GM12873 (cell line): ENCODE measurements around the gene ADAM8.

Experiments used
- TF ChIP-seq, protein P1 (sequence below): IDR thresholded peaks from 2 replicates; pipeline ENCODE4 v1.5.1; 2012; ENCODE audit warnings: low read depth, mild to moderate bottlenecking, moderate library complexity, low read length, control low read depth; ENCODE audit not compliant: insufficient read depth; ENCODE audit errors: missing control alignments

The ADAM8 gene

DNA sequence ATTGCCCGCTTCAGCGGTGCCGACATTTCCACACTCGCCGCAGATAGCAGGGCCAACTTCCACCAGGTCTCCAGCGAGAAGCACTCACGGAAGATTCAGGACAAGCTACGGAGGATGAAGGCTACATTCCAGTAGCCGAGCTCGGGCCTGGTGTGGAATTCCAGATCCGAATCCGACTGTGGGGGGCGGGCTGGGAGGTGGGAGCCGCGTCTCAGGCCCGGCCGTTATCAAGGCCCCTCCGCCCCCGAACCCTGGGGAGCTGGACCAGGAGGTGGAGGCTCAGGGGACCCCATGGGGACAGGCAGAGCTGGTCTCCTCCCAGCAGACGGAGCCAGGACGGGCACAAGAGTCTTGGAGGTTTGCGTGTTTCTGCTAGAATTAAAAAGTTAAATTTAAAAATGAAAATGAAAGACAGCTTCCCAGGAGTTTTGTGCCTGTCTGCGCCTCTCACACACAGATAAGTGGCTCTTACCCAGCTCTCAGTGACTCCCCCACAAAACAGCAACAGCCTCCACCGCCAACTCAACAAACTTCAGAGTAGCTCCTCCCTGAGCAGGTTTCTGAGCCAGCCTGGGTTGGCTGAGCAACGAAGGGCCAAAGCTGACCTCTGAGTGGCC lies 51.8 kb downstream of the ADAM8 start:
- TF ChIP-seq, protein P1, sequence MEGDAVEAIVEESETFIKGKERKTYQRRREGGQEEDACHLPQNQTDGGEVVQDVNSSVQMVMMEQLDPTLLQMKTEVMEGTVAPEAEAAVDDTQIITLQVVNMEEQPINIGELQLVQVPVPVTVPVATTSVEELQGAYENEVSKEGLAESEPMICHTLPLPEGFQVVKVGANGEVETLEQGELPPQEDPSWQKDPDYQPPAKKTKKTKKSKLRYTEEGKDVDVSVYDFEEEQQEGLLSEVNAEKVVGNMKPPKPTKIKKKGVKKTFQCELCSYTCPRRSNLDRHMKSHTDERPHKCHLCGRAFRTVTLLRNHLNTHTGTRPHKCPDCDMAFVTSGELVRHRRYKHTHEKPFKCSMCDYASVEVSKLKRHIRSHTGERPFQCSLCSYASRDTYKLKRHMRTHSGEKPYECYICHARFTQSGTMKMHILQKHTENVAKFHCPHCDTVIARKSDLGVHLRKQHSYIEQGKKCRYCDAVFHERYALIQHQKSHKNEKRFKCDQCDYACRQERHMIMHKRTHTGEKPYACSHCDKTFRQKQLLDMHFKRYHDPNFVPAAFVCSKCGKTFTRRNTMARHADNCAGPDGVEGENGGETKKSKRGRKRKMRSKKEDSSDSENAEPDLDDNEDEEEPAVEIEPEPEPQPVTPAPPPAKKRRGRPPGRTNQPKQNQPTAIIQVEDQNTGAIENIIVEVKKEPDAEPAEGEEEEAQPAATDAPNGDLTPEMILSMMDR: no peak

DNA sequence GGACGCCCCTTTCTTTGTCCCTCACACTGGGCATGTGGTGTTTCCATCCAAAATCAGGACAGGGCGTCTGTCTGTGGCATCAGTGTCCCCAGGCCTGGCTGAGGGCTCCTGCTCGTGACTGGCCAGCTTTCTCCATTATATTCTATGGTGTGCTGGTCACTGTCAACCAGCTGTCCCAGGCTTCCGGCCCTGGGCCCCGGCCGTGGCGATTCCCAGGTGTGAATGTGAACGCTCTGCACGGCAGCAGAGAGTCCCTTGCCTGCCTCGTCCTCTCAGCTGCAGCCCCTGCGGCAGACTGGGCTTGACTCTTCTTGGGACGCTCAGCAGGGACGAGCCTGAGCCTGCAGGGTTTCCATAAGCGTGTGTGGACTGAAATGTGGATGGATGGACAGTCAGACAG lies 52.6 kb downstream of the ADAM8 start:
- TF ChIP-seq, protein P1: no peak

DNA sequence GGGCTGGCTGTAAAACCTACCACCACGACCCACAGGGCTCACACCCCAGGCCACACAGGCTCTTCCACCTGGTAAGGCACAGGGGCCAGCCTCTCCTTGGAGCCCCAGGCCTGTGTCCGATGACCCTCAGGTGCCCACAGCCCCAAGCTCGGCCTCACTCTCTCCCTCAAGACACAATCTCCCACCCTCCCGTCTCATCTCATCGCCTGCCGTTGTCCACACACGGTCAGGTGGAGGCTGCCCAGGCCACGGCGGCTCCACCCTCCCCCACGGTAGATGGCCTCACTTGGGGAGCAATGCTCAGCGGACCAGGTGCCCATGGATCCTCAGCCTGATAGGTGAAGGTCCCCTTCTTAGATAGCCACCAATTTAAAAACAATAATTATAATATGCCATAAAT lies 55.3 kb downstream of the ADAM8 start:
- TF ChIP-seq, protein P1: no peak

DNA sequence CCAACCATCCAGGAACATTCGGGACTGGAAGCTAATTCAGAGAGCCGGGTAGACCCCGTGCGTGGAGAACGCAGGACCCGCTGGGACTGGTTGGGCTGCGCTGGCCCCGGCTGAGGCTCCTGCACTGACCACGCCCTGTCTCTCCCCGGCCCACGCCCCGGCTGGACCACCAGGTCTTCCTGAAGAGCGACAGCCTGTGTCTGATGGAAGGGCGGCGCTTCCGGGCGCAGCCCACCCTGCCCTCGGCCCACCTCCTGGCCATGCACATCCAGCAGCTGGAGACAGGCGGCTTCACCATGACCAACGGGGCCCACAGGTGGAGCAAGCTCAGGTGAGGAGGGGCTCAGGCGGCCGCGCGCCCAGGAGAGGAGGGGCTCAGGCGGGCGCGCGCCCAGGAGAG lies 56.9 kb downstream of the ADAM8 start:
- TF ChIP-seq, protein P1: no peak

DNA sequence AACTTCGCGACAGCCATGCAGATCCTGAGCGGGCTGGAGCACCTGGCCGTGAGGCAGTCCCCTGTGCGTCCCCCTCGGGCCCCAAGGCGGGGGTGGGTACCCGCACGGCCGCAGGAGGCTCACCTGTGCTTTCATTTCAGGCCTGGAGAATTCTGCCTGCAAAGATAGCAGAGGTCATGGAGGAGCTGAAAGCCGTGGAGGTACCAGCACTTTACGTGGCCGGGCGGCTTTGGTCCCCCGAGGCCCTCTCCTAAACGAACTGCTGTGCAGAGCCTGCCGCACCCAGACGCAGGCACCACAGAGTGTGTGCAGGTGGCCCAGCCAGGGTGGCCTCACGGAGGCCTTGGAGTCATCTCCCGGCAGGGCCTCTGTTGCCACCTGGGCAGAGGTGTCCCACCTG lies 57.8 kb downstream of the ADAM8 start:
- TF ChIP-seq, protein P1: no peak

DNA sequence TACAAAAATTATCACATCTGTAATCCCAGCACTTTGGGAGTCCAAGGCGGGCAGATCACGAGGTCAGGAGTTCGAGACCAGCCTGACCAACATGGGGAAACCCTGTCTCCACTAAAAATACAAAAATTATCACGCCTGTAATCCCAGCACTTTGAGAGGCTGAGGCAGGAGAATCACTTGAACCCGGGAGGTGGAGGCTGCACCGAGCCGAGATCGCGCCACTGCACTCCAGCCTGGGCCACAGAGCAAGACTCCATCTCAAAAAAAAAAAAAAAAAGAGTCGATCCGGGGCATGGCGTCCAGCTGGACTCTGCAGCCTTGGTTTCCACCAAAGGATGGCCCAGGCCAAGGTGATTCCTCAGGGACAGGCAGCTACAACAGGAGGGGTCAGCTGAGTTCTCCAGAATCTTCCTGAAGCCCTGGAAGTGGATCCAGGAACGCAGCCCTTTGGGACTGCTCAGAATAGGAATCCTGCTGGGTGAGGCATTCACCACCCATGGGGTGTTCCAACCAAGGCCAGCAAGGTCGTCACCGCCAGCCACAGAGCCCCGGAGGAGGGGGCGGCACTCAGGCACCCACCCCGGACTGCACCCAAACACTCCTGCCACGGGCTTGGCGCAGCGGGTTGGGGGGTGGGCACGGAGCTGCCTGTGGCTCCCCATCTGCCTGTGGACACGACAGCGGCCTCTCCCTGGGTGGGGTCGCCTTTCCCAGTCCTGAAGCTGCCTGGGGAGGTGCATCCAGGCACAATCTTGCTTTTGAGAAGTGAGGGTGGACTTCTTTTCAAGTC lies 58.7 kb downstream of the ADAM8 start:
- TF ChIP-seq, protein P1: no peak

DNA sequence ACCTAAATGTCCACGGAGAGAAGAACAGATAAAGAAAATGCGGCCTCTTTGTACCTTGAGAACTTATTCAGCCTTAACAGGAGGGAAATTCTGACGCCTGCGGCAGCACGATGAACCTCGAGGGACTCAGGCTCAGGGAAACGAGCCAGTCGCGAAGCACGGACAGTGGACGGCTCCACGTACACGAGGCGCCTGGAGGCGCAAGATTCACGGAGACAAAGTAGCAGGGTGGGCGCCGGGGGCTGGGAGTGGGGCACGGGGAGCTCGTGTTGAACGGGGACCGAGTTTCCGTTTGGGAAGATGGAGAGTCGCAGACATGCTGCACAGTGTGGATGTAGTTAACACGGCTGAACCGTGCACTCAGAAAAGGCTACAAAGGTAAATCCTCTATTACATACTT lies 59.9 kb downstream of the ADAM8 start:
- TF ChIP-seq, protein P1: no peak
